SK-N-DZ (cell line): ENCODE measurements around the gene SLC22A31.
"Not testable (repeated sequence)": the region's sequence is repeated elsewhere in the genome, so short reads cannot be mapped to it uniquely, and the experiment has no call there.

ENCODE experiments used
- DNase-seq: peaks from one replicate; pipeline ENCODE4 v3.0.0-alpha.2; 2015; ENCODE audit warnings: low spot score

SLC22A31 gene

DNA sequence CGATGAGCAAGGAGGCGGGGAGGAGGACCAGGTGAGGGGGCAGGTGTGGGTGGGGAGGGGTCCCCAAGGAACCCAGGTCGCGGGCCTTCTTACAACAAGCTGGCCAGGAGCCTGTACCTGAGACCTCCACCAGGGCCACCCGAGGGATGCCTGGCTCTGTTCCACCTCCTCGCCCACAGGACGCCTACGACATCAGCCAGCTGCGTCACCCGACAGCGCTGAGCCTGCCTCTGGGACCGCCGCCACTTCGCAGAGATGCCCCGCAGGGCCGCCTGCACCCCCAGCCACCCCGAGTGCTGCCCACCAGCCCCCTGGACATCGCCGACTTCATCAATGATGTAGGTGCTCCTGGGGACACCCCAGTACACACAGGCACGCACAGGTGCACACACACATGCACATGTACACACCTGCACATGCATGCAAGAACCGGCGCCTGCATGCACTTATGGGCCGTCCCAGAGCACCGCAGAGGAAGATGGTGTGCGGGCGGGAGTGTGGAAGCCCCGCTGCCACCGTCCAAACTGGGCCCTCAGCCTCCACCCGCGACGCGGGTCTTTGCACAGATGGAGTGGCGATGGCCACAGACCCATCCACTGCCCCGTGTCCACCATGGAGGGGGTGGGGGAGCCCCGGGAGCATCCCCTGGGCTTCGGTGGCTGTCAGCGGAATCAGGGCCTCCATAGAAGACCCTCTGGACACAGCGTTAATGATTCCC, 6.6 kb downstream of the SLC22A31 start:
- no peak for DNase-seq

- no peak for DNase-seq
Observed at GRCh38 chr16:89192956-89193575, 7.3 kb downstream of the SLC22A31 start.

- not testable (repeated sequence) for DNase-seq
Observed at GRCh38 chr16:89192186-89192955, 8.0 kb downstream of the SLC22A31 start.

DNA sequence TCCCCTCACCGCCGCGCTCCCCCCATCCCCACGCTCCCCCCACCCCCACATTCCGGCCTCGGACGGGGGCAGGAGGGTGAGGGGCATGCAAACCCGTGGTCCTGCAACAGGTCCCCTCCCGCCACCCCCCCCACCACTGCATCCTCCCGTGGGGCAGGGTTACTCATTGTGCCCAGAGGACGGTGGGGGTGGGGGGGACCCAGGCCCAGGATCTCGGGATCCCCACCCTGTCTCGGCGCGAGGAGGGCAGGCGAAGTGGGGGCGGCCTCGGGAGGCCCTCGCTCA, 8.5 kb downstream of the SLC22A31 start:
- no peak for DNase-seq

DNA sequence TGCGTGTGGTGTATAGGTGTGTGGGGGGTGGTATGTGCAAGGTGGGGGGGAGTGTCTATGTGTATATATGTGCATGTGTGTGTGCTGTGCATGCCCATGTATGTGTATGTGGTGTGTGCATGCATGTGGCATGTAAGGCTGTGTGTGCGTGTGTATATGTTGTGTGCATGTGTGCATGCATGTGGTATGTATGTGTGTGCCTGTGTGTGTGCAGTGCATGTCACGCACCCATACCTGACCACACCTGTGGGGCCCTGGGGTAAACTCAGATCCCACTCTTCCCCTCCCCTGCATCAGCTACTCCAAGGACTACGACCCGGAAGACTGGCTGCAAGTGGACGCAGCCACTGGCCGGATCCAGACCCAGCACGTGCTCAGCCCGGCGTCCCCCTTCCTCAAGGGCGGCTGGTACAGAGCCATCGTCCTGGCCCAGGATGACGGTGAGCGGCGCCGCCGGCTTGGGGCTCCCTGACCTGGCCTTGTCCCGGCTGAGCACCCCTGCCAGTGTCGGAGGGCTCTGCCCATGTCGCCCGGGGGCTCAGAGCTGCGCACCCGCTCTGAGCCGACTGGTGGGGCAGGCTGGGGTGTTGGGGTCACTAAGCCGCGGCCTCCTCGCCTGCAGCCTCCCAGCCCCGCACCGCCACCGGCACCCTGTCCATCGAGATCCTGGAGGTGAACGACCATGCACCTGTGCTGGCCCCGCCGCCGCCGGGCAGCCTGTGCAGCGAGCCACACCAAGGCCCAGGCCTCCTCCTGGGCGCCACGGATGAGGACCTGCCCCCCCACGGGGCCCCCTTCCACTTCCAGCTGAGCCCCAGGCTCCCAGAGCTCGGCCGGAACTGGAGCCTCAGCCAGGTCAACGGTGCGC, 9.1 kb downstream of the SLC22A31 start:
- no peak for DNase-seq

DNA sequence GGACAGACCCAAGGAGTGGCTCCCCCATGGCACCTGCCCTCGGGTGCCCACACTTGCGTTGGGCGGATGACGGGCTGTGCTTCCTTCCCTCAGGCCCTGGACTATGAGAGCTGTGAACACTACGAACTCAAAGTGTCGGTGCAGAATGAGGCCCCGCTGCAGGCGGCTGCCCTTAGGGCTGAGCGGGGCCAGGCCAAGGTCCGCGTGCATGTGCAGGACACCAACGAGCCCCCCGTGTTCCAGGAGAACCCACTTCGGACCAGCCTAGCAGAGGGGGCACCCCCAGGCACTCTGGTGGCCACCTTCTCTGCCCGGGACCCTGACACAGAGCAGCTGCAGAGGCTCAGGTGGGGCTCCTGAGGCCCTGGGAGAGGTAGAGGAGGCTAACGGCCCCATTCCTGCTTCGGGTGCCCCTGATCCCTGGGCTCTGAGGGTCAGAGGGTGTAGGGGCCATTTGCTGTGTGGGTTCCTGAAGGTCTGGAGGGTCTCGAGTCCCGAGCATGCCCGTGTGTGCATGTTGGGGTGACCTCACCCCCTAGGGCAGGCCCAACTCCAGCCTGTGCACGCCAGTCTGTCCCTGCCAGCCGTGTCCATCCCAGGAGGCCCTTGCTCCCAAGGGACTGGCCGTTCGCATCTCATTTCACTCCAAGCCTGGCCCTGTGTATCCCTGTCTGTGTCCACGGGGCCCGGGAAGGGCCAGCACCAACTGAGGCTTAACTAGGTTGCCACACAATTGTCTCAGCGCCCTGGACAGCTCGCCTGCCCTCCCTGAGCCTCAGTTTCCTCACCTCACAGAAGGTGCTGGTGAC, 10.0 kb downstream of the SLC22A31 start:
- no peak for DNase-seq

DNA sequence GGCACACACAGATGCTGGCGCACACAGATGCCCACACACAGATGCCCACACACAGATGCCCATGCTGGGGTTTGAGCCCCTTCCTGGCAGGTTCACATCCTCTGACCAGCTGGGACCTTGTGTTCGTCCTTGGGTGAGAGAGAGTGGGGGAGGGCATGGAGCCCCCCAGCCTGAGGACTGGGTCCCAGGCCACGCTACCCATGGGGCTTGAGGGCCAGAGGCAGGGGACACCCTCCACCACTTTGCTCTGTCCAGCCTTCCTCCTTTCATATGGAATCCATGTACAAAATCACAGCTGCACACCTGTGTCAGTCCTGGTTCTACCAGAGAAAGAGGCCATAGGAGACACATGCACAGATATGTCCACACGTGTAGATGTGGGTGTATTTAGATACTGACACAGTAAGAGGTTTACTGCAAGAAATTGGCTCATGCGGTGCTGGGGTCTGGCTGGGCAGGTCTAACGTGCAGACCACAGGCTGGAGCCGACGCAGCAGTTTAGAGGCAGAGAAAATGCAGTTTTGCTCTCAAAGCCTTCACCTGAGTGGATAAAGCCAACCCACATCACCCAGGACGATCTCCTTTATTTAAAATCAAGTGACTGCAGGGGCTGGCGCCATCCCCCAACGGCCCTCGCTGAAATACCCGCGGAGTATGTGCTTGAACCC, 10.8 kb downstream of the SLC22A31 start:
- DNase-seq = no peak

DNA sequence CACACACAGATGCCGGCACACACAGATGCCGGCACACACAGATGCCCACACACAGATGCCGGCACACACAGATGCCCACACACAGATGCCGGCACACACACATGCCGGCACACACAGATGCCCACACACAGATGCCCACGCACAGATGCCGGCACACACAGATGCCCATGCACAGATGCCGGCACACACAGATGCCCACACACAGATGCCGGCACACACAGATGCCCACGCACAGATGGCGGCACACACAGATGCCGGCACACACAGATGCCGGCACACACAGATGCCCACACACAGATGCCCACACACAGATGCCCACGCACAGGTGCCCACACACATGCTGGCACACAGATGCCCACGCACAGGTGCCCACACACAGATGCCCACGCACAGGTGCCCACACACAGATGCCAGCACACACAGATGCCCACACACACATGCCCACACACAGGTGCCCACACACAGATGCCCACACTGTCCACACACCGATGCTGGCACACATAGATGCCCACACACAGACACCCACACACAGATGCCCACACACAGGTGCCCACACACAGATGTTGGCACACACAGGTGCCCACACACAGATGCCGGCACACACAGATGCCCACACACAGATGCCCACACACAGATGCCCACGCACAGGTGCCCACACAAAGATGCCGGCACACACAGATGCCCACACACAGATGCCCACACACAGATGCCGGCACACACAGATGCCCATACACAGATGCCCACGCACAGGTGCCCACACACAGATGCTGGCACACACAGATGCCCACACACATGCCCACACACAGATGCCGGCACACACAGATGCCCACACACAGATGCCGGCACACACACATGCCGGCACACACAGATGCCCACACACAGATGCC, 11.6 kb downstream of the SLC22A31 start:
- not testable (repeated sequence) for DNase-seq

DNA sequence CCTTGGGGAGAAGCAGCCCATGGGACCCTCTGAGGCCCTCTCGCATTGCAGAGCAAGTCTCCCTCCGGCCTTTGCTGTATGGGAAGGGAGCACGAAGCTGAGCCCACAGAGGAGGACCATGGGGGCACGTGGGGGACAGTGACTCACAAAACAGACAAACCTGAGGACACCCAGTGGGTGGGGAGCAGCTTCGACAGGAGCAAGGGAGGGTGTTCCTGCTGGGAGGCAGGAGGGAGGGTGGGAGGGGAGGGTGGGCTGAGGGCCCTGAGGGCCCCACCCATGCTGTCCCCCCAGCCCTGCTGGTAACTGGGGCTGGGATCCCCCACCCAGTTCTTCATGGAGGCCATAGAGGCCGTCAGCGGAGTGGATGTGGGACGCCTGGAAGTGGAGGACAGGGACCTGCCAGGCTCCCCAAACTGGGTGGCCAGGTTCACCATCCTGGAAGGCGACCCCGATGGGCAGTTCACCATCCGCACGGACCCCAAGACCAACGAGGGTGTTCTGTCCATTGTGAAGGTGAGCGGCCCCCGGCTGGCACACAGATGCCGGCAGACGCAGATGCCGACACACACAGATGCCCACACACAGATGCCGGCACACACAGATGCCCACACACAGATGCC, 12.5 kb downstream of the SLC22A31 start:
- DNase-seq = no peak

- peak; percentile 54 for DNase-seq
Observed at GRCh38 chr16:89187032-89187769, 13.1 kb downstream of the SLC22A31 start.

- DNase-seq = not testable (repeated sequence)
Observed at GRCh38 chr16:89186593-89187031, 13.7 kb downstream of the SLC22A31 start.

DNA sequence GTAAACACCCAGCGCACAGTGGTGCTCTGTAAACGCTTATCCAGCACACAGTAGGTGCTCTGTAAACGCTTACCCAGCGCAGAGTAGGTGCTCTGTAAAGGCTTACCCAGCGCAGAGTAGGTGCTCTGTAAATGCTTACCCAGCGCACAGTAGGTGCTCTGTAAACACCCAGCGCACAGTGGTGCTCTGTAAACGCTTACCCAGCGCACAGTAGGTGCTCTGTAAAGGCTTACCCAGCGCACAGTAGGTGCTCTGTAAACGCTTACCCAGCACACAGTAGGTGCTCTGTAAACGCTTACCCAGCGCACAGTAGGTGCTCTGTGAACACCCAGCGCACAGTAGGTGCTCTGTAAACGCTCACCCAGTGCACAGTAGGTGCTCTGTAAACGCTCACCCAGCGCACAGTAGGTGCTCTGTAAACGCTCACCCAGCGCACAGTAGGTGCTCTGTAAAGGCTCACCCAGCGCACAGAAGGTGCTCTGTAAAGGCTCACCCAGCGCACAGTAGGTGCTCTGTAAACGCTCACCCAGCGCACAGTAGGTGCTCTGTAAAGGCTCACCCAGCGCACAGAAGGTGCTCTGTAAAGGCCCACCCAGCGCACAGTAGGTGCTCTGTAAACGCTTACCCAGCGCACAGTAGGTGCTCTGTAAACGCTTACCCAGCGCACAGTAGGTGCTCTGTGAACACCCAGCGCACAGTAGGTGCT, 14.3 kb downstream of the SLC22A31 start:
- not testable (repeated sequence) for DNase-seq

- DNase-seq = no peak
Observed at GRCh38 chr16:89184933-89185794, 15.2 kb downstream of the SLC22A31 start.

DNA sequence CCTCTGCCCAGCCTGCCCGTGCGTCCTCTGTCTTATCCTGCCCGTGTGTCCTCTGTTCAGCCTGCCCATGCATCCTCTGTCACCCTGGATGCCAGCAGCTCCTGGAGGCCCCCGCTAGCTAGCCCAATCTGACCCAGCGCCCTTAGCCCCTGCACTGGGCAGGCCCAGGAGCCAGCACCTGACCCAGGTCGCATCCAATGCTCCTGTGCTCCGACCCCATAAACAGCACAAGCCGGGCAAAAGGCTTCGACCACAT, 15.7 kb downstream of the SLC22A31 start:
- DNase-seq = no peak

DNA sequence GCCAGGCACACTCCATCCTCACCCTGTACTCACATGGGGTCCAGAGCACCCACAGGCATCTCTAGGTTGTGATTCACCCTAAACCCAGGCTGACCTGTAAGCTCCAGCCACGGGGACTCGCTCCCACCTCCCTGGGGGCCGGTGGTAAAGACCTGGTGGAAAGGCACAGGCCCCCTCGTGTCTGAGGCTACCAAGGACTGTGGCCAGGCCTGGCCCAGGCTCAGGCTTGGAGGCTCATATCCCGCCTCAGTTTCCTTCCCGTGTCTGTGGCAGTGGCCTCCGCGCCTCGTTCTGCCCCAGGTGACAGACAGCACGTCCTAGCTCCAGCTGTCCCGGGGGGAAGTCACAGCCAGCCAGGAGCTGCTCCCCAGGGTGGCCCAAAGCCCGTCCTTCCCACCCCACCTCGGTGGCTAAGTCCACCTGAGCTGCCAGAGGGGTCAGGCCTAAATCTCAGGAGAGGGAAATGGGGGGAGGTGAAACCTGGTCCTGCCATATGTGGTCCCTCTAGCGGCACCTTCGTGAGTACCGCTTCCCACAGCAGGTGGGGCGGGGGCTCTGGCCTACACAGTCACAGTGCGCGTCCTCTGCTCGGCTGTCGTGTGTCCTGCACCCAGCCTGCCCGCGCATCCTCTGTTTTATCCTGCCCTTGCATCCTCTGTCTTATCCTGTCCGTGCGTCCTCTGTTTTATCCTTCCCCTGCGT, 16.2 kb downstream of the SLC22A31 start:
- no peak for DNase-seq

GRCh38 chr16:89183463-89183862, 16.9 kb downstream of the SLC22A31 start:
- DNase-seq = no peak
